ENCODE data around the gene ZMIZ1. TPM values are rescaled to one million over a fixed set of nuclear protein-coding genes. Genes with fewer than 3 reads are reported as not detected.

The ZMIZ1 gene
- total RNA-seq, 1 experiment from 2014 or later: 22.8 TPM

DNA sequence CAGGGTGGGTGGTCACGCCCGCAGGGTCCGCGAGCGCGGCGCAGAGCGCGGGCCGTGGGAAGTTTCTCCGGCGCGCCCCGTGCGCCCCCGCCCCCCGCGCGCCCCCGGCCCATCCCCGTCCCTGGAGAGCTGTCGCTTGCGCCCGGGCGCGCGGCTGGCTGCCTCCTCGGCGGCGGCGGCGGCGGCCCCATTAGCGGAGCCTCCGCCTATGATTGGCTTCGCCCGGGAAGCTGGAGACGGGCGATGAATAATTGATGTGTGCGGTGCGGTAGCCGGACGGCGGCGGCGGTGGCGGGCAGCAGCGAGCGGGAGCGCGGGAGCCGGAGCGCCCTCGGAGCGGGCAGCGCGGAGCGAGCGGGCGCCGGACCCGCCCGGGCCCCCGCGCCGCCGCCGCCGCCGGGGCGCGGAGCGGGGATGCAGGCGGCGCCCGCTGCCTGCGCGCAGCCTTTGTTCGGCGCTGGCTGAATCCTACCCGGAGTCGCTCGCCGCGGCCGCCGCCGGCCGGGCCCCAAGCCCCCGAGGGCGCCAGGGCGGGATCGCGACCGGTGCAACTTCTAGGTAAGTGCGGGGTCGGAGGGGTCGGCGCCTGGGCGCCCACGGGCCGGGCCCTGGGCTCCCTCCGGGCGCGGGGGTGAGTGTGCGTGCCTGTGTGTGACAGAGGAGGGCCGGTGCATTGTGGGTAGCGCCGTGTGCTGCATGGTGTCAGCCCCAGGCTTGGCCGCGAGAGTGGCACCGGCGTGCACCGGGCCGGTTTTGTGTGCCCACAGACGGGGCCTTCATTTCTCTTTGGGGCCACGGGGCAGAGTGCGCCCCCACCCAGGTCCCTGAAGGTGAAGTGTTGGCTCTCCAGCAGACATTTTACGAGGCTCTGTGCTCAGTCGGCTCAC, 174.7 kb downstream of the ZMIZ1 start:
- no peak for DNase-seq (ENCODE audit: low read depth)

DNA sequence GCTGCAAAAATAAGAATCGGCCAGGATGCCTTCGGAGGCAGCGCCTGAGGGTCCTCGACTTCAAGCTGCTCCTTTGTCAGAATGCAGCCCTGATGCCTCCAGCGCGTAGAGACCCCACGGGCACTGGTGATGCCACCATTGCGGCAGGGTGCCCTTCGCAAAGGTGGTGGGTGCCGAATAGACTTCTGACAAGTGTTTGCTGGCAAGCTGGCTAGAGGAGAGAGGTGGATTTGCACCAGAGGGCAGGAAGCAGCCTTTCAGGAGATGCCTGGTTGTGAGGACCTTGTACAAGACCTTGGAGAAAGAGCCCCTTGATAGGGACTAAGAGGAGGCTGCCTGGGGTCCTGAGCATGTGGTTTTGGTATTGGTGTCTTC, 175.3 kb downstream of the ZMIZ1 start:
- DNase-seq (ENCODE audit: low read depth): no peak

DNA sequence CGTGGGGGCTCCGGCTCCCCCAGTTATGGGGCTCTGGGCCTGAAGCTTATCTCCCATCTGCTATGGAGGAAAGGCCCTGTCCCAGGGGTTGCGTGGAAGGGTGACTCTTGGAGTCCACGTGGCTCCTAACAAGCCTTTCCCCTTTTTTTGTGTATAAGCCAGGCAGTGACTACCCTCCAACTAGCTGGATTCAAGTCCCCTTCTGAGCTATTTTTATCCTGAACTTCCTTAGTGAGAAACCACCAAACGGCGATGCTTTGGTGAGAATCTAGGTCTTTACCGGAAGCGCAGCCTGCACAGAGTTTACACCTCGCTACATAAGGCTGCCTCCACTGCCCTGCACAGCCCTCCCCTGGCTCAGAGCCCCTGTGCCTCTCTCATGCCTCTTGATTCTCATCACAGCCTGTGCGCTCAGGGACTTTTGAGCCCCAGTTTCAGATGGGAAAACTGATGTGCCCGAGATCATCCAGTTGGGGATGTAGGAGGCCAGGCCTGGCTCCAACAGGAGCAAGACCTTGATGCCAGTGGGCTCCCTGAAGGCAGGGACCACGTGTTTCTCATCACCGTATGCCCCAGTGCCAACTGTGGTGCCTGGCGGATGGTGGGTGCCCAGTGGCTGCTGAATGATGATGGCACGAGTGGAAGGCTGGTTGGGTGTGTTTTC, 176.2 kb downstream of the ZMIZ1 start:
- DNase-seq (ENCODE audit: low read depth): no peak

DNA sequence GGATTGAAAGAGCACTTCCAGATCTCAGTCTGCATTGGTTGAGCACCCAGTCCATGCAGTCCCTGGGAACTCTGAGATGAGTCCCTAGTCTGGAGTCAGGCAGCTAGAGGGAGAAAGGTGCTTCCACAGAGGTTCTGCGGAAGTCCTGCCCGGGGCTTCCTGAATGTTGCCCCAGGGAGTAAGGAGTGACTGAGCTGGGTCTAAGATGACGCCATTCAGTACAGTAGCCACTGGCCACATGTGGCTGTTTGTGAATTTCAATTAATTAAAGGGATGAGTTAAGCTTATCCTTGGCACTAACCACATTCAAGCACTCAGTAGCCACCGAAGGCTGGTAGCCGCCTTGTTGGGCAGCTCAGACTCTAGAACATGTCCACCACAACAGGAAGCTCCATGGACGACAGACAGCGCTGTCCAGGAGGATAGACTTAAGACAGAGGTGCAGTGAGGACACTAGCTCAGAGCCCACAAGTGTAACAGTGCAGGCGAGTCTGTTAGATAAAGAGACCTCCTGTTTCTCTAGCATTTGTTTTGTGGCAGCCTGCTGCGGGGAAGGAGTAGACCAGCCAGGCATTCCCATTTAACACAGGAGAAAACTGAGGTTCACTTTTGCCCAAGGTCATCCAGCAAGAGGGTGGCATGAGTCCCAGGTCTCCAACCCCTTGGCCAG, 176.9 kb downstream of the ZMIZ1 start:
- DNase-seq (ENCODE audit: low read depth): no peak

DNA sequence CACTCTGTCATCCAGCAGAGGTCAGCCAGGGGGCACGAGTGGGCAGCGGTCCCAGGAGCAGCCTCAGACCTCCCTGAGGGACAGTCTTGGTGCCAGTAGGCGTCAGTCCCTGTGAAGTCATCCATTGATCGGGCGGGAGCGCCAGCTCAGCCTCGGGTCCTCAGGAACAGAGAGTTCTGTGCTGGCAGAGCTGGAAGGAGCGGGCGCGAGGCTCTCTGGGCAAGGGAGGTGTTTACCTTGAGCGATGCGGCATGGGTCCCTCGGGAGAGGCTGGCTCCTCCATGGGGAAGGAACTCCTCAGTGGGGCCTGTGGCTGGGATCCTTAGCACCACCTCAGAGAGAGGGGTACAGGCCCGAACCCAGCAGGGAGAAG, 177.4 kb downstream of the ZMIZ1 start:
- DNase-seq (ENCODE audit: low read depth): no peak

DNA sequence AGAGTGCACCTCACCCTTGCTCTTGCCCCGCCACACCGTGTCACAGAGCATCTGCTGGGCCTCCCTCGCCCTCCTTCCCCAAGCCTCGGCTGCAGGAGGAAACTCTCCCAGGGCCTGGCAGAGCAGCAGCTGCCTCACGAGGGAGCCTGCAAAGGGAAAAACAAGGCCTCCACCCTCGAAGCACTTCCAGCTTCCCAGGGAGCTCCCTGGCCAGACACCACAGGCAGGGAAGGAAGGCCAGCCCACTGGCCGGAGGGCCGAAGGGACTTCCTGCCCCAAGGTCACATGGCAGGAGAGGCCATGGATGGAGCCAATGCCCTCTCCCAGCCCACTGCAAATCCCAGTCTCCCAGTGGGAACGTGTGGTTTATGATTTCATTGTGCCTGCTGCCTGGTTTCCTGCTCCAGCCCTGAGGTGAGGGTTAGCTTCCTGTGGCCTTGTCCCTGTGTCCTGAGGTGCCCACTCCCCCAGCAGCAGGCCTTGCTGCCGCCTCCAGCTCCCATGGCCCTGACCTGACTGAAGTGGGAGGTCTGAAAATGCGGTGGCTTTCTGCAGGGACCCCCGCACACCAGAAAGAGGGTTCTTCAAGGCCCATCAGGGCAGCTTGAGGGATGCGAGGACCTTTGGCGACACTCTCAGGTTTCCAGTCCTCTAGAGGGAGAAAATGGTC, 178.0 kb downstream of the ZMIZ1 start:
- DNase-seq (ENCODE audit: low read depth): peak; percentile 24

DNA sequence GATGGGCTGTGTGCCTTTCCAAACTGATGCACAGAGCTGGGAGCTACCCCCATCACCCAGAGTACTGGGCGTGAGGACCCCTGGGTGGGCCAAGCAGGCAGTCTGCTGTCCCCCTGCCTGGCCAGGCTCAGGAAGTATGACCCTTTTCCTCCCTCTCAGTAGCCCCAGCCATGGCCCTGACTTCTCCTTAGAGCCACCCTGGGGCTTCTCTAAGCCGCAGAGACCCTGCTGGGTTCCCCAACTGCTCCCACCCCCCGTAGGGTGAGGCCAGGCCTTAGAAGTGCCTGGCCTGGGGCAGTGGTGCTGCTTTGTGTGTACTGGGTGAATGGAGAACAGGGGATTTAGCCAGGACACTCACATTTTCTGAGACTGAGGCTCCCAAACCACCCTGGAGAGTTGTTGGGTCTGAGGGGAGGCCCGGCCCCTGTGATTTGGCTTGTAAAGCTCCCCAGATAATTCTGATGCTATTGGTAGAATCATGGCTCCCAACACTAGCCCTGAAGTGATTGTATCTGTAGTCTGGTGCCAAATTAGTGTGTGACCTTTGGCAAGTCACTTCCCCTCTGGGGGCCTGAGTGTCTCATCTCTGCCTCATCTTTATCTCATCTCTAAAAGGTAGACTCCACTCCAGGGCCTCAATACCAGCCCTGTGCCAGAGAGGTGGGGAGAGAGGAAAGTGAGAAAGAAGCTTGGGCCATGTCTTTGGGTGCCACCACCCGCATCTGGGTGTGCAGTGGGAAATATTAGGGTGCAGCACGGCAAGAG, 178.8 kb downstream of the ZMIZ1 start:
- DNase-seq (ENCODE audit: low read depth): no peak

DNA sequence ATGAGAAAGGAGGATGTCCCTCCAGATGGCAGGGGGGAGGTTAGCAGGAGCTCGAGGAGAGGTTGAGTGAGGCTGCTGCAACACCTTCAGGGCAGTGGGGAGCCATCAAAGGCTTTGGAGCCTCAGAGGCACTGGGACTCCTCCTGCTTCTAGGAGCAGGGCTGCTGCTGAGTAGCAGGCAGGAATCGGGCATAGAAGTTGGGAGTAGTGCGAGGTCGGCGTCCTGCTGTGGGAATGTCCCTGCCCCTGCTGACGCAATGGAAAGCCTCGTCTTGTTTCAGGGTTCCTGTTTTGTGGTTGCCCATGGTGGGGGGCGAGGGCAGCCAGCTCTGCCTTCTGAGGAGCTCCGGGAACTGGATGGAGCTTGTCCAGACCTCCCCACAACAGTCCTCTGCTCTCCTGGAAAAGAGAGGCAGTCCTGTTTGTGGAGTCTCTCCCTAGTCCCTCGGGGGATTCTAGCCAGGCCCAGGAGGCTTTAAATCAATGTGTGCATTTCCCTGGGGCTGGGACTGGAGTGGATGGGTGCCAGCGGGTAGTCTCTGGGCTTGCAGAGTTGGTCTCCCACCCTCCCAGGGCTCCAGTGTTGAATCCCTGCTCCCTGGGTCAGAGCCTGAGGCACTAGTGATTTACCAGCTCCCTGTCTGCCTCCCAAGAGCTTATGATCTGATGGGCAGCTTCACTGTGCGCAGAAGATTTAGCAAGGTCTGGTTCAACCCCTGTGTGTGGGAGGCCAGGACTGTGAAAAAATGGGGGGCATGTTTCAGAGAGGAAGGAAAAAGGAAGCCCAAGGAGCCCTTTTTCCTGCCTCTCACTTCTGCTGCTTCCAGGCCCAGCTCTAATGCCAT, 179.8 kb downstream of the ZMIZ1 start:
- DNase-seq (ENCODE audit: low read depth): no peak

DNA sequence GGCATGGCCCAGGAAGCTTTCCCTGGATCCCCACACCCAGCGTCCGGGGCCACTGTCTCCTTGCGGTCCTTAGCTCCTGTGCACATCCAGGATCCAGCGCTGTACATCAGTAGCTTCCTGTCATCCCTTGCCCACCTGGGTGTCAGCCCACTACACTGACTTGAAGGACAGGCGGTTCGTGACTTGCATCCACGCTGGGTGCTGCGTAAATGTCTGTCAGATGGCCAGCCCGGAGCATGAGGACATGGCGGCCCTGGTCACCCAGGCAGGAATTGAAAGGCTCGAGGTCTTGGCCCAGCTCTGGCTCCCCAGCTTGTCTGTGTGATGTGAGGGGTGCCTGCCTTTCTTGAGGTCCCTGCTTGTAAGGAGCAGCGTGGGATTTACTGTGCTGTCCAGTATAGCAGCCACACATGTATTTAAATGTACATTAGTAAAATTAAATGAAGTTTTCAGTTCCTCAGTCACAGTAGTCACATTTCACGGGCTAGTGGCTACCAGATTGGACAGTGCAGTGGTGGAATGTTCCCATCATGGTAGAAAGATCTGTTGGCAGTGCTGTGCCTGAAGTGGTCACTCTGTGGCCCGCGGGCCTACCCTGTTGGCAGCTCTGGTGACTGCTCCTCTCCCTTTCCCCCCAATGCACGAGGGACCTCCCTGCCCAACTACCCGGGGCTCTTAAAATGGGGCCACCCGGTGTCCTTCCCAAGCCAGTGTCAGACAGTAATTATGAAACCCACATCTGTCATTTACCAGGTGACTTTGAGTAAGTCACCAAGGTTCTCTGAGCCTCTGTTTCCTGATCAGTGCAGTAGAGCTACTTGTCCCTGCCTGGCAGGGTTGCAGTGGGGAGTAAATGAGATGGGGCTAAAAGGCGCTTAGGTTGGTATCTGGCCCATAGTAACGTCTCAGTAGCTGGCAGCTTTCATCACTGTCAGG, 180.7 kb downstream of the ZMIZ1 start:
- DNase-seq (ENCODE audit: low read depth): no peak

DNA sequence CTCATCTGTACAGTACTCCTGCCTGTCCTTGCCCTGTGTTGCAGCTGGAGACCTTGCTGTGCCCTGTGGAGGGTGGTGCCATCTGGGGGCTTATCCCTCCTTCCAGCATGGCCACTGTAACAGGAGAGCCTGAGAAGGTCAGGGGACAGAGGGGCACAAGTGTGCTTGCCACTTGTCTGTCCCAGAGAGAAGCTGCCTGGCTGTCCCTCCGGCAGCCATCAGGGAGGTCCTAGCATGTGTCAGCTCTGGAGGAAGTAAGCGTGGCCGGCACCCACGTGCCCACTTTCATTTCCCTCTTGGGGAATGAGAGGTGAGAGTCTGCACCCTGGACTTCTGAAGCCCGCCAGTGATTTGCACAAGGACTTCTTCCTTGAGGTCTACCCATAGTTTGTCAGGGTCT, 181.5 kb downstream of the ZMIZ1 start:
- no peak for DNase-seq (ENCODE audit: low read depth)

DNA sequence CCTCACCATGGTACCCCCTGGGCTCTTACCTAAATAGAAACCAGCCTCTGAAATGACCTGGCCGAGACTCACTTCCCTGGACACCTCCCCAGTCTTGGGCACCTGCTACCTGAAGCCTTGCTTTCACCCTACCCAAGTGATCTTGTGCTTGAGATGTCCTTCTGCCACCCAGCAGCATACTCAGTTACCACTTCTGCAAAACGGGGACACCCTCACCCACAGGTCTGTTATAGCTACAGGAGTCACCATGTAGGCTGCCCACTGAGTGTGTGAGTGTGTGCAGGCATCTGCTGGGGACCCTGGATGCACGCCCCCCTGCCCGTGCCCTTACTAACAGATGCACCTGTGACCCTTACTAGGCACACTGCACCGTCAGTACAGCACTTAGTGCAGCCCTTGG, 183.7 kb downstream of the ZMIZ1 start:
- DNase-seq (ENCODE audit: low read depth): no peak

DNA sequence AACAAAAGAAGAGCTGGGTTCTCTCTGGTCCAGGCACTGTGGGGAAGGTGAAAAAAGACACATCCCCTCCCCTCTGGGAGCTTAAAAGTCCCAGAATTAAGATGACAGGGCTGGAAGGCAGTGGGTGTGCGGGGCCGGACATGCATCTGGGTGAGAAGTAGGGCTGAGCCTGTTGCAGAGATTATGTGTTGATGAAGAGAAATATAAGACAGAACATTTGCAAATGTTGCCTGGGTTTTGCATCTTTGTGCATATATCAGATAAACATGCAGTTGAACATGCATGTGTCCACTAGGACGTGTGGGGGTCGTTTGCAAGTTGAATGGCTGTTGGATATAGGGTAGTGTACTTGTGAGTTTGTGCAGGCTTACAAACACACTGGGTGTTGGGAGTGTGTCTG, 184.2 kb downstream of the ZMIZ1 start:
- no peak for DNase-seq (ENCODE audit: low read depth)

DNA sequence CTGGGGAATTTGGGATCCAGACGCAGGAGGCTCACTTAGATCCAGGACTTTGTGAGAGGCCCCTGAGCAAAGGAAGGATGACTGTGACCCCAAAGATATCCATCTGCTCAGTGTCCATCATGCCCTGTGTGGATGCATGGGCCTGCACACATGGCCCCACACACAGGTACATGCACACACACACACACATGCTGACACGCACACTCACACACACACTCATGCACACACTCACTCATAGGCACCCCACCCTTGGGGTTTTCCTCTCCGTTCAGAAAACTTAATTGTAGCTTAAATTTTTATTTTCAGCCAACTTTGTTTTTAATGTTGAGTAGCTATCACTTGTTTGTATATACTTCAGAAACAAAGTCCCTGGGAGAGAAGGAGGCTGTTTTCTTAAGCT, 184.9 kb downstream of the ZMIZ1 start:
- no peak for DNase-seq (ENCODE audit: low read depth)

DNA sequence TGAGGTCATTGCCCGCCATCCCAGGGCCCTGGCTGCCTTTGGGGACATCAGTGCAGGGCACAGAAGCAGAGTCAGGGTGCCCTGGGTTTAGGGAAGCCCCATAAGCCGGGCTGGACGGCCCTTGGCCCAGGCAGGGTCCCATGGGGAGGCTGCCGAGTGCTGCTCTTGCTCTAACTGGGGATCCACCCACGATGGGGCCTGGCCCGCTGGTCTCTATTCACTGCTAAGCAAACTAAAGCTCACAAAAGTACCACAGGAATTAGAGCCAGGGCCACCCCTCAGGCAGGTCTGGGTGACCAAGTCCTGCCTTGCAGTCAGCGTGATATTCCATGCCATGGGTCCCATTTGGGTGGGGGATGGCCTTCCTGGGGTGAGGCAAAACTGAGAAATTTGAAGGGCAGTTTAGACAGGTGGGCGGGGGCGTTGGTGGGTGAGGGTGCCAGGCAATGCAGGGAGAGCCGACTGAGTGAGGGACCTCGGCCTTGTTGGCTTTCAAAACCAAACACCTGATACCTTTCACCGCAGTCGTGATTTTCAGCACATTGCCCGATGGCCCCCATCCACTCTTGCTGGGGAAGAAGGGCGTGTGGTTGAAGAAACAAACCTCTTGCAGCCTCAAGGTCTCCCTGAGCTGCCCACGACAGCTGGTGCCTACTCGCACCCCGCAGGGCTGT, 185.7 kb downstream of the ZMIZ1 start:
- DNase-seq (ENCODE audit: low read depth): no peak

DNA sequence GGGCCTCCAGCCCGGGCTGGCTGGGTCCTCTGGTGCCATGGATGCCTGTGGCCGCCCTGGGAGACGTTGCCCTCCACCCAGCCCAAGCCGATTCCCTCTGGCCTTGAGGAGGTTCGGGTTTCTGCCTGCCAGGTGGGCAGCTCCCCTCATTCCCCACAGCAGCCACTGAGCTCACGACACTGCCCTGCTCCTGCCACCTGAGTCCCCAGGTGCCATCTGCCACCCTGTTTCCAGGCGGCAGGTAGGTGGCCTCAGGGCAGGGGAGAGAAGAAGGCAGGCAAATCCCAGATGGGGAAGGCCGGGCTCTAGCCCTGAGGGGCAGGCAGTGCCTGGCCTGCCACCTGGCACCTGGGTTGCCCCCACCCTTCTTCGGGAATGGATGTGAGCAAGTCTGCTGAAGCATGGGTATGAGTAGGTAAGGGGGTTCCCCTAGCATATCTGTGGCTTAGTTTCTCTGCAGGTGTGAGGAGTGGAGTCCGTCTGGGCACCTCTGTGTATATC, 186.3 kb downstream of the ZMIZ1 start:
- no peak for DNase-seq (ENCODE audit: low read depth)

DNA sequence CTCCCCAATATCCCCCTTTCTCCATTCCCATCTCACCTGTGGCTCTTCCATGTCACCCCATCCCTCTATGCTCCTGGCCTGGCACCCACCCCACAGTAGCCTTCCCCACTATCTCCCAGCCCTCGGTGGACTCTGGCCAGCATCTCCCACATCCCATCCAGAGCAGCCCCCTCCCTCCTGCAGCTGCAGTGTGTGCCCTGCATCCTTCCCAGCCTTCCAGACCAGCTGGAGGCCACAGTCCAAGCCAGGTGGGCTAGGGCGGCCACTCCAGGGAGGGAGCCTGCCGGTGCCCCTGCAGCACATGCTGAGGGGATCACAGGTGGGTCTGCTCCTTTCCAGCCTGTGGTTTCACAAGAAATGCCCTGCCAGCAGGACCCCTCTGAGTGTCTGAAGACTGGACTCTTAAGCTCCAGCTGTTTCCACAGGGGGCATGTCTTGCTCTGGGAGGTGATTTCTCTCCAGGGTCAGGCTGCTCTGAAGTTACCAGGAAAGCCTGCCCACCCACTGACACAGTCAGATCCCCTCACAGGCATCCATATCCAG, 187.6 kb downstream of the ZMIZ1 start:
- DNase-seq (ENCODE audit: low read depth): no peak

DNA sequence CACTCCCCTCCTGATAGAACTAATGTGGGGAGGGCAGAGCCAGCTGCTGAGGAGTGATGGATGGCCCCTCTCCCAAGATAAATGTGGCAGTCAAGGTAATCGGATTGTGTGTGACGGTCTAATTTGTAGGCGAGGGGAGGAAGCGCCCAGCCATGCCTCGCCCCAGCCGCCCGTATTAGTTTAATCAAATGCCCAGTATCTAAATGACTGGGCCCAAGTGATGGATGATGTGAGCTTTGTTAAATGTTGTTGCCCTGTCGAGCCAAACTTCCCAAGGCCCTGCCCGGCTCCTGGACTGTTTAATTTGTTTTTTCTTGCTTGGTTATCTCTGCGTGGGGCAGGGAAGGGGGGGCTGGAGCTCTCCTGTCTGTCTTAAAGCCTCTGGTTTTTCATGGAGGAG, 190.1 kb downstream of the ZMIZ1 start:
- no peak for DNase-seq (ENCODE audit: low read depth)

DNA sequence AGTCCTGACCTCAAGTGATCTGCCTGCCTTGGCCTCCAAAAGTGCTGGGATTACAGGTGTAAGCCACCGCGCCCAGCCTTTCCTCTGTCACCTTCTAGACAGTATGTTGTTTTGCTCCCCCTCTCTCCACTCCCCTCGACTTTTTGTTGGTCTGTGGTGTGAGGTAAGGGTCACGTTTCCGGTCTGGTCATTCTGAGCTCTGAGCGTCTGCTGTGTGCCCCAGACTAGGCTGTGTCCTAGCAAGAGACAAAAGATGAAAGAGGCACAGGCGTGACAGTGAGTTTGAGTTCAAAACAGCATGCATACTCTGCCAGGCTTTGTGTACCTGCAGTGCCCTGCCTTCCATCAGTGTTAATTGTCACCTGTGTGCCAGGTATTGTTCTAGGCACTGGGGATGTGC, 191.1 kb downstream of the ZMIZ1 start:
- no peak for DNase-seq (ENCODE audit: low read depth)
